Dendritic cell treated with granulocyte-macrophage colony-stimulating factor and Interleukin-4, amounts not matched to agents 40 ng/mL and 50 ng/mL, for 4 days (primary cell): ENCODE measurements around the gene MUC12.
"Not testable (repeated sequence)": the region's sequence is repeated elsewhere in the genome, so short reads cannot be mapped to it uniquely, and the experiment has no call there.

ENCODE experiments used
- H3K27ac Mint-ChIP-seq: one replicate; pipeline ENCODE4 v1.8.0; 2022; ENCODE audit warnings: mild to moderate bottlenecking, mixed read lengths
- H3K27me3 Mint-ChIP-seq: one replicate; pipeline ENCODE4 v1.8.0; 2022; ENCODE audit warnings: mild to moderate bottlenecking, mixed read lengths
- H3K36me3 Mint-ChIP-seq: one replicate; pipeline ENCODE4 v1.8.0; 2022; ENCODE audit warnings: low read depth, mixed read lengths
- H3K4me1 Mint-ChIP-seq: one replicate; pipeline ENCODE4 v1.8.0; 2022; ENCODE audit warnings: low read depth, mixed read lengths
- H3K4me3 Mint-ChIP-seq: one replicate; pipeline ENCODE4 v1.8.0; 2022; ENCODE audit warnings: mild to moderate bottlenecking, moderate library complexity, mixed read lengths
- H3K9me3 Mint-ChIP-seq: one replicate; pipeline ENCODE4 v1.8.0; 2022; ENCODE audit warnings: mixed read lengths
- intact Hi-C: fragments of 100-400 bp; cut with micrococcal nuclease; formaldehyde crosslinking; loops from one replicate; pipeline ENCODE4 v1.15.0; 2022

Gene MUC12

GRCh38 chr7:100969066-100969615, at the start of gene MUC12:
Gene MUC12 (plus strand): TSS chr7:100969565. CDS start chr7:100969623, 58 bp downstream.
- Mint-ChIP-seq H3K4me1 (peaks cover 6% of the 10 kb centered on the region), H3K4me3 (no peak within 1 kb of the TSS), H3K27me3 (peaks cover 67% of the 10 kb centered on the region), H3K36me3 (no peaks in the 10 kb centered on the region), H3K9me3 (no peaks in the 10 kb centered on the region), H3K27ac (no peak within 1 kb of the TSS)
- intact Hi-C loops: loop anchor here (5.0 kb wide), 1 partner anchor 72 kb away; the partner anchor contains the start of gene ACHE

- intact Hi-C loops: not testable (repeated sequence)
These were observed 49.5 kb upstream of the MUC12 start for GRCh38 chr7:100919779-100920437.

GRCh38 chr7:100921039-100921438, 48.3 kb upstream of the MUC12 start:
- Mint-ChIP-seq H3K4me3 (no peak overlapping the region), H3K27ac (no peak overlapping the region), H3K36me3 (no peaks in the 10 kb centered on the region), H3K4me1 (peaks cover 20% of the 10 kb centered on the region), H3K27me3 (peaks cover 35% of the 10 kb centered on the region), H3K9me3 (no peaks in the 10 kb centered on the region)
- intact Hi-C loops: no loop called here

More at GRCh38 chr7:100919779-100920437, 49.5 kb upstream of the MUC12 start:
- H3K4me3 Mint-ChIP-seq, H3K27ac Mint-ChIP-seq, H3K36me3 Mint-ChIP-seq, H3K9me3 Mint-ChIP-seq: not testable (repeated sequence)
- peaks cover 35% of the 10 kb centered on the region for H3K27me3 Mint-ChIP-seq
- H3K4me1 Mint-ChIP-seq: peaks cover 25% of the 10 kb centered on the region

- H3K27ac Mint-ChIP-seq, H3K4me1 Mint-ChIP-seq, intact Hi-C loops, H3K9me3 Mint-ChIP-seq, H3K36me3 Mint-ChIP-seq, H3K4me3 Mint-ChIP-seq: not testable (repeated sequence)
- H3K27me3 Mint-ChIP-seq: peaks cover 29% of the 10 kb centered on the region
These were observed 45.7 kb upstream of the MUC12 start for GRCh38 chr7:100923616-100924015.

GRCh38 chr7:100929808-100930174, 39.6 kb upstream of the MUC12 start:
- intact Hi-C loops: no loop called here
- H3K4me1 Mint-ChIP-seq: no peaks in the 10 kb centered on the region
- peaks cover 24% of the 10 kb centered on the region for H3K27me3 Mint-ChIP-seq
- no peak overlapping the region for H3K27ac Mint-ChIP-seq
- no peak overlapping the region for H3K4me3 Mint-ChIP-seq
- no peaks in the 10 kb centered on the region for H3K36me3 Mint-ChIP-seq
- H3K9me3 Mint-ChIP-seq: peaks cover 8% of the 10 kb centered on the region

- Mint-ChIP-seq H3K27me3 (peaks cover 27% of the 10 kb centered on the region), H3K36me3 (no peaks in the 10 kb centered on the region), H3K27ac (no peak overlapping the region), H3K9me3 (peaks cover 8% of the 10 kb centered on the region), H3K4me1 (no peaks in the 10 kb centered on the region), H3K4me3 (no peak overlapping the region)
- intact Hi-C loops: no loop called here
These were observed 35.6 kb upstream of the MUC12 start for GRCh38 chr7:100933734-100934133.

- H3K27ac Mint-ChIP-seq, H3K9me3 Mint-ChIP-seq, intact Hi-C loops, H3K4me1 Mint-ChIP-seq, H3K36me3 Mint-ChIP-seq, H3K4me3 Mint-ChIP-seq: not testable (repeated sequence)
- H3K27me3 Mint-ChIP-seq: peaks cover 24% of the 10 kb centered on the region
These were observed 34.0 kb upstream of the MUC12 start for GRCh38 chr7:100935381-100935780.

- H3K9me3 Mint-ChIP-seq, intact Hi-C loops, H3K4me1 Mint-ChIP-seq, H3K27ac Mint-ChIP-seq, H3K4me3 Mint-ChIP-seq, H3K36me3 Mint-ChIP-seq: not testable (repeated sequence)
- H3K27me3 Mint-ChIP-seq: peaks cover 21% of the 10 kb centered on the region
These were observed 33.2 kb upstream of the MUC12 start for GRCh38 chr7:100936167-100936566.

- intact Hi-C loops: no loop called here
- H3K27ac Mint-ChIP-seq: no peak overlapping the region
These were observed 27.2 kb upstream of the MUC12 start for GRCh38 chr7:100942045-100942774.

GRCh38 chr7:100943693-100944092, 25.7 kb upstream of the MUC12 start:
- H3K4me1 Mint-ChIP-seq: no peaks in the 10 kb centered on the region
- no peak overlapping the region for H3K4me3 Mint-ChIP-seq
- H3K27ac Mint-ChIP-seq: no peak overlapping the region
- H3K36me3 Mint-ChIP-seq: no peaks in the 10 kb centered on the region
- H3K9me3 Mint-ChIP-seq: no peaks in the 10 kb centered on the region
- H3K27me3 Mint-ChIP-seq: peaks cover 17% of the 10 kb centered on the region
- intact Hi-C loops: no loop called here

More at GRCh38 chr7:100942045-100942774, 27.2 kb upstream of the MUC12 start:
- H3K9me3 Mint-ChIP-seq: no peaks in the 10 kb centered on the region
- H3K27me3 Mint-ChIP-seq: peaks cover 17% of the 10 kb centered on the region
- no peak overlapping the region for H3K4me3 Mint-ChIP-seq
- no peaks in the 10 kb centered on the region for H3K4me1 Mint-ChIP-seq
- H3K36me3 Mint-ChIP-seq: no peaks in the 10 kb centered on the region

- no peaks in the 10 kb centered on the region for H3K4me1 Mint-ChIP-seq
- no peak overlapping the region for H3K27ac Mint-ChIP-seq
- H3K36me3 Mint-ChIP-seq: no peaks in the 10 kb centered on the region
- intact Hi-C loops: no loop called here
- no peaks in the 10 kb centered on the region for H3K9me3 Mint-ChIP-seq
- H3K27me3 Mint-ChIP-seq: peaks cover 20% of the 10 kb centered on the region
- H3K4me3 Mint-ChIP-seq: no peak overlapping the region
These were observed 25.2 kb upstream of the MUC12 start for GRCh38 chr7:100944138-100944537.

- Mint-ChIP-seq H3K27me3 (peaks cover 36% of the 10 kb centered on the region), H3K27ac (no peak overlapping the region), H3K9me3 (no peaks in the 10 kb centered on the region), H3K36me3 (no peaks in the 10 kb centered on the region), H3K4me1 (no peaks in the 10 kb centered on the region), H3K4me3 (no peak overlapping the region)
- intact Hi-C loops: no loop called here
These were observed 23.3 kb upstream of the MUC12 start for GRCh38 chr7:100946111-100946510.

GRCh38 chr7:100946766-100947365, 22.5 kb upstream of the MUC12 start:
- Mint-ChIP-seq H3K9me3 (no peaks in the 10 kb centered on the region), H3K36me3 (no peaks in the 10 kb centered on the region), H3K4me3 (no peak overlapping the region), H3K27ac (no peak overlapping the region), H3K27me3 (peaks cover 38% of the 10 kb centered on the region), H3K4me1 (no peaks in the 10 kb centered on the region)
- intact Hi-C loops: no loop called here

GRCh38 chr7:100947792-100948191, 21.6 kb upstream of the MUC12 start:
- intact Hi-C loops: no loop called here
- Mint-ChIP-seq H3K36me3 (no peaks in the 10 kb centered on the region), H3K4me1 (no peaks in the 10 kb centered on the region)

More at GRCh38 chr7:100947792-100948191, 21.6 kb upstream of the MUC12 start:
- H3K27me3 Mint-ChIP-seq: peaks cover 33% of the 10 kb centered on the region
- H3K4me3 Mint-ChIP-seq: no peak overlapping the region
- no peak overlapping the region for H3K27ac Mint-ChIP-seq
- H3K9me3 Mint-ChIP-seq: no peaks in the 10 kb centered on the region
